HG03135 (cell line): ENCODE measurements around the gene SCAMP2.
"Not testable (repeated sequence)": the region's sequence is repeated elsewhere in the genome, so short reads cannot be mapped to it uniquely, and the experiment has no call there.

Experiments
- ATAC-seq: cut with Tn5 transposase; IDR thresholded peaks from one replicate; pipeline ENCODE4 v1.9.1; 2021; ENCODE audit warnings: mild to moderate bottlenecking, moderate library complexity; ENCODE audit not compliant: unreplicated experiment

SCAMP2 gene

DNA sequence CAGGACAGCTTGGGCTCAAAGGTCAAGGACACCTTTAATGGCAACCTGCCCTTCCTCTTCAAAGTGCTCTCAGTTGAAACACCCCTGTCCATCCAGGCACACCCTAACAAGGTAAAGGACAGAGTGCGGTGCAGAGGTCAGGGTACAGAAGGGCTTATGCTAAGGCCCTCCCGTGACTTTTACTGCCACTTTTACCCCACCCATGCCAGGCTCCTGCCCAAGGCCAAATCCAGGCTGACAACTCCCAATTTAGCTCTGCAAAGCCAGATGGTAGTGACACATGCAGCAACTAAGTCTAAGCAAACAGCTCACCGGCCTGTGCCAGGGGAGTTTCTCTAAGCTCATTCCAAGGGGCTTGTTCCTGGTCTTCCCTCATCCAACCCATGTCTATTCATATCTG is 18.3 kb upstream of the SCAMP2 start:
- ATAC-seq: no peak

DNA sequence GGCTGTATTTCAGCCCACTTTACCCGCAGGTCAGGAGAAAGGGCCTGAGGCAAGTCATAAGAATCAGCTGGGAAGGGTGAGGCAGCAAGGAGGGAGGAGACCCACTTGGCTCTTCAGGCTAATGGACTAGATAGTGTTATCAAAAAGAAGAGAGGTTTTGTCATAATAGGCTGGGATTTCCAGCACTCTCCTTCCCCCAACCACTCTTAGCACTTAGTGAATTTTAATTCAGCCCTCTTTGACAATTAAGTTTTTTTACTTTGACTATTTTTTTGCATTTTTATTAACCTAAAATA is 17.4 kb upstream of the SCAMP2 start:
- no peak for ATAC-seq

- peak; percentile 88 for ATAC-seq
These were observed 16.9 kb upstream of the SCAMP2 start, which contains the start of gene MPI for GRCh38 chr15:74889883-74890664. Gene MPI (plus strand): TSS chr15:74890042. CDS start chr15:74890074, 32 bp downstream.

DNA sequence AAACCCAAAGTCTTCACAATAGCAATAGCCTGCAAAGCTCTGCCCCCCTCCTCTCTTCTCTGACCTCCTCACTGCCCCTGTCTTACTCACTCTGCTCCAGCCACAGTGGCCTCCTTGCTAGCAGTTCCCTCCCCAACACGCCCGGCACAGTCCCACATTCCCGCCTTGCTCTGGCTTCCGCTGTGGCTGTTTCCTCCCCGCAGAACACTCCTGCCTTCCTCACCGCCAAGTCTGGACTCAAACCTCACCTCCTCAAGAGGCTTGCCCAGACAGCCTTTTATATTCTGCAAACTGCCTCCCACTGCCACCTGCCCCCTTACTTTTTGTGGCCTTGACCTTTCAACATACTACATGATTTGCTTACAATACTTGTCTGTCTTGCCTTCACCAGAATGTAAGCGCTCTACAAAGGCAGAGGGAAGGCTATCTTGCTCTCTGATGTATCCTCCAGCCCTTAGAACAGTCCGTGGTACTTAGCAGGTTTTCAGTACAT is 16.3 kb upstream of the SCAMP2 start:
- peak; percentile 26 for ATAC-seq

GRCh38 chr15:74888716-74889115 is 15.6 kb upstream of the SCAMP2 start:
- no peak for ATAC-seq

GRCh38 chr15:74887537-74888193 is 14.5 kb upstream of the SCAMP2 start:
- ATAC-seq: not testable (repeated sequence)

DNA sequence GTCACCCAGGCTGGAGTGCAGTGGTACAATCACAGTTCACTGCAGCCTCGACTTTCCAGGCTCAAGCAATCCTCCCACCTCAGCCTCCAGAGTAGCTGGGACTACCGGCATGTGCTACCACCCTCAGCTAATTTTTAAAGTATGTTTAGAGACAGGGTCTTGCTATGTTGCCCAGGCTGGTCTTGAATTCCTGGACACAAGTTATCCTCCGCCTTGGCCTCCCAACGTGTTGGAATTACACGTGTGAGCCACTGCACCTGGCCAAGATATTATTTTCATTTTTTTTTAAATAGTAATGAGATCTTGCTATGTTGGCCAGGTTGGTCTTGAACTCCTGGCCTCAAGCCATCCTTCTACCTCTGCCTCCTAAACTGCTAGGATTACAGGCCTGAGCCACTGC is 12.3 kb upstream of the SCAMP2 start:
- ATAC-seq: no peak

DNA sequence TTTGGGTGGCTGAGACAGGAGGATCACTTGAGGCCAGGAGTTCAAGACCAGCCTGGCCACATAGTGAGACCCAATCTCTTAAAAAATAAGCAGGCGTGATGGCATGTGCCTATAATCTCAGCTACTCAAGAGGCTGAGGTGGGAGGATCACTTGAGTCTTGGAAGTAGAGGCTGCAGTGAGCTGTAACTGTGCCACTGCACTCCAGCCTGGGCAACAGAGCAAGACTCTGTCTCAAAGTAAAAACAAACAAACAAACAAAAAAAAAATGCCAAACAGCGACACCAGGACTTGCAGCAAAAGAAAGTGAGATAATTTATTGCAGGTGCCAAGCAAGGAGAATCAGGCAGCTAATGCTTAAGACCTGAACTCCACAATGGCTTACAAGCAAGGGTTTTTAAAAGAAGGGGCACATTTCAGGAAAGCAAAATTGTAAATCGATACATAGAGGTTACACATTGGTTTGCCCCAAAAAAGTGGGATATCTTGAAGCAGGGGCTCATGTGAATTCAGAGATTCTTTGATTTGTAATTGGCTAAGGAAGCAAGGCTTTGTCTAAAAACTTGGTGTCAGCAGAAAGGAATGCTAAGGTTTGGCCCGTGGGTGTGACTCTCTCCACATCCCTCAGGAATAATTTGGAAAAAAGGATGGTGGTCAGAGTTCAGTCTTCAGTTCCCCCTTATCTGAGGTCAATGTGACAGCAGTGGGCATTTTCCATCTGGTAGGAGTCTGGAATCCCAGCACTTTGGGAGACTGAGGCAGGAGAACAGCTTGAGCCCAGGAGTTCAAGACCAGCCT is 11.5 kb upstream of the SCAMP2 start:
- ATAC-seq: no peak

DNA sequence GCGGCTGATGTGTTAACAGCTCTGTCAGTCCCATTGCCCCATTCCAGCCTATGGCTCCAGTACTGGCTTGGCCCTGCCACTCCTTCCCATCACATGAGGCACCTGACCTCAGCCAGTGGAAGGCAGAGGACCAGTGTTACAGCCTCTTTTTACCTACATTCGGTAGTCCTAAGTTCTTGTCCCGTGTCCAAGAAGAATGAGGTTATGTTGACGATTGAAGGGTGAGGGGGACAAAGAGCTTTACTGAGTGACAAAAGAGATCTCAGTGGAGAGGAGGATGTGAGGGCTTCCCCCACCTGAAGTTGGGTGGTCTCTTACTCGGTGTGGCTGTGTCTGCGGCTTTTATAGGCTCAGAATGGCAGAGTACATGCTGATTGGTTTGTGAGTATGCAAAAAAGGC is 9.4 kb upstream of the SCAMP2 start:
- ATAC-seq: no peak

GRCh38 chr15:74878273-74878672 is 5.1 kb upstream of the SCAMP2 start:
- ATAC-seq: no peak

GRCh38 chr15:74873756-74874424 is 725 bp upstream of the SCAMP2 start:
- no peak for ATAC-seq

GRCh38 chr15:74872702-74873035 is 496 bp downstream of the SCAMP2 start:
- ATAC-seq: no peak

- ATAC-seq: no peak
These were observed 2.5 kb downstream of the SCAMP2 start for GRCh38 chr15:74870436-74871215.

- peak; percentile 53 for ATAC-seq
These were observed 3.3 kb downstream of the SCAMP2 start for GRCh38 chr15:74869726-74870407.

DNA sequence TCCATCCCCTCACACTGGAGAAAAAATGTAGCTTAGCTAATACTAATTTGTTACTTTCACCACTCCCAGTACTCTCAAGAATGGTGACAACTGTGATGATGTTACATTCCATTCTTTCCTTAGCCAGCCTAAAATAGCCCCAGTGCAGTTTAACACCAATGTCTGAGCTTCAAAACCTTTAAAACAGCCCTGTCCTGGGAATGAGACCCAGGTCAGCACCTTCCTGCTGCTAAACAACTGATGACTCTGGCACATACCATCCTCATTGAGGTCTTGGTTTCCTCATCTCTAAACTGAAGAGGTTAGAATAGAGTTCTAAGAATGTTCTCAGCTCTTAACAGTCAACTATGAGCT is 3.8 kb downstream of the SCAMP2 start:
- no peak for ATAC-seq

DNA sequence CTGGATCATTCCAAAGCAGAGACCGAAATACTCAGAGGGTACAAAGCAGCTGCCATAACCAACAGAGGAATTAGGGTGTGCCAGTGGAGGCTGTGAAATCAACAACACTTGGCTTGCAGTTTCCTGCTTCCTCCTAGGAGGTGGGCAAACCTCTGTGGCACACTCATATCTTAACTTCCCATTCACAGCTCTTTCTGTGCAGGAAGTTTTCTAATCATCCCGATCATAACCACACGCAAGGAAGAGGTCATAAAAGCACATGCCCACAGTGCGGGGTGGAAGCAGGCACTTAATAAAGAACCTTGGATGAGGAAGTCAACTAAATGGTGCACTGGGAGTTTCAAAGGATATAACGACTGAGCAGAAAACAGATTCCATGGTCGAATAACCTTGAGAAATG is 5.1 kb downstream of the SCAMP2 start:
- no peak for ATAC-seq

DNA sequence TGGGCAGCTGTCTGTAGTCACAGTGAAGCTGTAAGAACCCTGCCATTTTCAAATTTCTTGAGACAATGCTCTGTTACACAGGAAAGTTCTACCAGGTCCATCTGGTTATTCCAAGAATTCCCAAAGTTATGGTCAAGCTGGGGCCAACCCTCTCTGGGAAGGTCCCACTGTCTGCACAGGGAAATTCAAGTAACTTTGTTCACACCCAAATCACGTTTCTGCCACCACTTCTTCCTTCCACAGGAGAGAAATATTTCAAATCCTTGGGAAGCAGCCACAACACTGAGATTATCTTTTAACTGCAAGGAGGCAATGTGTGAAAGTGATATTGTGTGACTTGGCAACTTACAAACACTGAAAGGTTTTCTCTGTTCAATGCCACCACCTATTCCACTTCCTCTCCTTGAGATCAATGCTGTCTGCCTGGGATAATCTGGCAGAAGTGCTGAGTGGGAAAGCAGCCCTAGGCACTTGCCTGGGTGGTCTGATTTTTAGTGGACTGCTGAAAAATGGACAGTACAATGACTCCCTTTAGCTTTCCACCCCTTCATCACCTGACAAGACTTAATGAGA is 5.6 kb downstream of the SCAMP2 start:
- no peak for ATAC-seq

DNA sequence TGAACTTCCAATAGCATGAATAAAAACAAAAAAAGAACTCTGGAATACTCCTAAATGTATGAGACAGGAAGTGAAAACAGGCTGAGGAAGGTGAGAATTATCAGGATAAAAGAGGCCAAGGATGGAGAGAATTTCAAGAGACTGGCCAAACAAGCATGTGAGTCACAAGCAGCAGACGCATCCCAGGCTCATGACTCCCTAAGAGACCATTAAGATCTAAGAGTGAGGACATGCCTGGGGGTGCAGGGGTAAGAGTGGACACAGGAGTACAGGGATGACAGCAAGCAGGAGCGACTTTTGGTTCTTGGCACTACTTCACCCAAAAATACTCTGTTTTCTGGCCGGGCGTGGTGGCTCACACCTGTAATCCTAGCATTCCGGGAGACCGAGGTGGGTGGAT is 7.1 kb downstream of the SCAMP2 start:
- no peak for ATAC-seq

DNA sequence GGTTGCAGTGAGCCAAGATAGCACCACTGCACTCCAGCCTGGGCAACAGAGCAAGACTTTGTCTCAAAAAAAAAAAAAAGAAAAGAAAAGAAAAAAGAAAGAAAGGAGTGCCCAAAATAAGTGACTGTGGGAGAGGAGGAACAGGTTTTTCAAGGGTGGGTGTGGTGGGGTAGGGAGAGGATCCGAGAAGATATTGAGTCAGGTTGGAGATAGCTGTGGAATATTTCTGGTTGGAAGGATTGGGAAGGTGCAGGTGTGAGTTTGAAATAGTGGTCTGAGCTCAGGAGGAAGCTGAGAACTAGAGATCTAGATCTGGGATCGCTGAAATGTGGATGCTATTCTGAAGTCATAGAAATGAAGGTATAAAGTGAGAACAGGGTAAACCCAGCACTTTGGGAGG is 7.8 kb downstream of the SCAMP2 start:
- ATAC-seq: no peak

DNA sequence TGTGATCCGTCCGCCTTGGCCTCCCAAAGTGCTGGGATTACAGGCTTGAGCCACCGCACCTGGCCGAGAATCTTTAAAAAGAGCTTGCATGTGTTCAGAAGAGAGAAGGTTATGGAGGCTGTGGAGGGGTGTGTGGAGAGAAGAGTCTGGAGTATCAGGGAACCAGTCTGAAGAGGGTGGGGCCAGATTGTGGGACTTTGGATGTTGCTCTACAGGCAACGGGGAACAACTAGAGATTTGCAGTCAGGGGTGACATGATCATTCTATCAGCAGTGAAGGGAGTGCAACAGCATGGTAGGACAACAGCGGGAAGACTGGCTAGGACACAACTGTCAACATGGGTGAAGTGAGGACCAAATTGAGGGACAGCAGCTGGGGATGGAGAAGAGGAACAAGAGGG is 8.9 kb downstream of the SCAMP2 start:
- no peak for ATAC-seq
